HG02970 (cell line): ENCODE results near the gene ZNF319.
A peak's percentile ranks its signal among the peaks of the same experiment; 100 is the strongest.

Experiments used
- ATAC-seq: cut with Tn5 transposase; IDR thresholded peaks from one replicate; pipeline ENCODE4 v1.9.1; 2021; ENCODE audit warnings: mild to moderate bottlenecking, moderate library complexity, moderate number of reproducible peaks; ENCODE audit not compliant: unreplicated experiment, low FRiP score

The ZNF319 gene

DNA sequence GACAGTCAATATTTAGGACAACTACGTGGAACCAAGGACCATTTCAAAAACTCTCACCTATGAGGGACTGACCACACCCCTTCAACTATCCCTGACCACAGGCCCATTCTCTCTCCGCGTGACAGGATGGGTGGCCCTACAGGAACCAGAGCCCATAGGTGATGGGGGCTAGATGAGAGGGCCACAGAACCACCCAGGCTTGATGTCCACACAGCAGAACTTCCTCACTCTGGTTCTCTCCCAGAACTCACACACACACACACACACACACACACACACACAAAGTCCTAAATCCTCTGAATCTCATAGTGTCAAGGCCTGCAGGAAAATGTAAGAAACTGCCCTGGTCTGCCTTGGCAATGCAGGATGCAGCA, 1.5 kb downstream of the ZNF319 start:
- no peak for ATAC-seq

DNA sequence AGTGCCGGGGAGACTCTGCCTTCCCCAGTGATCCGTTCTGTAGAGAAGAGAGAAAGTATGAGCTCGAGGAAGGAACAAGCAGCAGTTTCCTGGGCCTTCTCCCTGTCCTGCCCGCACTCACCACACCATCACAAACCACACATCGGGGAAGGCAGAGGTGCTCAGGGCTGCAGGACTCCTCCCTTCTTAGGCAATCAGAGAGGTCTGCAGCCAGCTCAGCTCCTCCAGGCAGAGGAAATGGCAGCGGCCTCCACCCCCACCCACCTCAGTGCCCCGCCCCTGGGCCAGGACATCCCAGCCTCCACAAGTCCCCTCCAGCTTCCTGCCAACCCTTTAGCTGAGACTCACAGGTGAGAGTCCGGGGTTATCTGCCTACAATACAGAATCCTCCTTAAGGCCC, 2.0 kb downstream of the ZNF319 start:
- no peak for ATAC-seq

DNA sequence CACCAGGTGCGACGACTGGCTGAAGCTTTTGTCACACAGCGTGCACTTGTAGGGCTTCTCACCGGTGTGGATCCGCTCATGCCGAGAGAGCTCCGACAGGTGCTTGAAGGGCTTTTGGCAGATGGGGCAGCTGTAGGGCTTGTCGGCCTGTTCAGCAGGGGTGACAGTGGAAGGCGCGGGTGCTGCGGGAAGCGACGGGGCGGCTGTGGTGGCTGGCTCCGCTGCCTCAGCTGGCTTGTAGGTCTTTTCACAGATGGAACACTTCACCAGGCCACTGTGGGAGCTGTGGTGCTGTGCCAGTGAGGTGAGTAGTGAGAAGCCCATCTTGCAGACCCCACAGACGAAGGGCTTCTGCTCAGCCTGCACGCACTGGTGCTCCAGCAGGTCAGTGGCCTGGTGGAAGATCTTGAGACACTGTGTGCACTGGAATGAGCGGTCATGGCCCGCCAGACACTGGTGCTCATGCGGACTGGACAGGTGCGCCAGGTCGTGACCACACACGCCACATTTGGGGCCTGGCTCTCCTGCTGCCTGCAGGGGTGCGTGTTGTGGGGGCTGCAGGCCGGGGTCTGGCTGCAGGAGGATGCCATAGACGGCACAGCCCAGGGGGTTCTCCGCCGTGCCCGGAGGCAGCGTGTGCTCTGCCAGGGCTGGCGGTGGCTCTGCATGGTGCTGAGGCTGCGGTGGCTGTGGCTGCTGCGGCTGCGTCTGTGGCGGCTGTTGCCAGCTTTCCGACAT, 2.8 kb downstream of the ZNF319 start:
- no peak for ATAC-seq

DNA sequence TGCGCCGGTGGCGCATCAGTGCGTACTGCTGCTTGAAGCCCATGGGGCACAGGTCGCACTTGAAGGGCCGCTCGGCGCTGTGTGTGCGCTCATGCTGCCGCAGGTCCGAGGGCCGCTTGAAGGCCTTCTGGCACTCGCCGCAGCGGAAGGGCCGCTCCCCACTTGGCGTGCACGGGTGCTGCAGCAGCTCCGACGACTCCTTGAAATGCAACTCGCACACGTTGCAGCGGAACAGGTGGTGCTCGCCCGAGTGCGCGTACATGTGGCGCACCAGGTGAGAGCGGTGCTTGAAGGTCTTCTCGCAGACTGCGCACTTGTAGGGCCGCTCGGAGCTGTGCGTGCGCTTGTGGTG, 3.3 kb downstream of the ZNF319 start:
- ATAC-seq, result no peak

- no peak for ATAC-seq
Observed at GRCh38 chr16:57996406-57997175, 3.9 kb downstream of the ZNF319 start.

GRCh38 chr16:57995721-57996405, 4.6 kb downstream of the ZNF319 start:
- no peak for ATAC-seq

DNA sequence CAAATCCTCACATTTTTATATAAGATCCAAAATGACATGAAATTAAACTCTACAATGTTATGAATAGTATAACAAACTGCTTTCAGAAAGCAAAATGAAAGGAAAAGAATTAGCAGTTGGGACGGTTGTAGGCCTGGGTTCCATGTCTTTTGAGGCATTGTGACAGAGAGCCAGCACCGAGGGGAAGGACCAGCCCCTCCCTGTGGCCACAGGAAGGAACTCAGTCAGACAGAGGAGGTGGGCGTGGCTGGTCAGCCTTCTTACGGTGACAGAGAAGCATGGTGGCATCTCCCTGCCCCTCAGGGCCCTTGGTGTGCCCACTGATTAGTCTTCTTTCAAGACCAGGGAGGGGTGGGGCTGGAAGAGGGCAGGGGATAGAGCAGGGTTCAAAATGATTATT, 5.7 kb downstream of the ZNF319 start:
- no peak for ATAC-seq

GRCh38 chr16:57994361-57994760, 6.1 kb downstream of the ZNF319 start:
- no peak for ATAC-seq

- ATAC-seq, result no peak
Observed at GRCh38 chr16:57993897-57994296, 6.6 kb downstream of the ZNF319 start.

- no peak for ATAC-seq
Observed at GRCh38 chr16:57993438-57993837, 7.0 kb downstream of the ZNF319 start.

DNA sequence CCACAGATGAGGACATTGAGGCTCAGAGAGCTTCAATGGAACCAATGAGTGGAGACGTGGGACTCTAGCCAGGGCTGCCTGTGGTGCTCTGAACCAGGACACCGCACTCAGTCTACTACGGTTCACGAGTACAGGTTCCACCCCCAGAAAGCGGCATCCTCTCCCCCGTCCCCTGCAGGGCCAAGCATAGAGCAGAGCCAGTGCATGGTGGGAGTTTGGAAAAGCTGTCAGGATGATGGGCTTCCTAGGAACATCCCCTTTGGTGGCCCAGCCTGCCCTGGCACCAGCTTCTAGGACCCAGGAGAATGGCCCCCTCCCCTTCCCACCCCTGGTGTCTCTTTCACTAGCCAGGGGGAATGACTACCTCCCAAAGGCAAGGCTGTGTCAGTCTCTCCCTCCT, 8.4 kb downstream of the ZNF319 start:
- no peak for ATAC-seq

- no peak for ATAC-seq
Observed at GRCh38 chr16:57991551-57992059, 8.9 kb downstream of the ZNF319 start.

- ATAC-seq, result no peak
Observed at GRCh38 chr16:57988929-57989328, 11.5 kb downstream of the ZNF319 start.

- no peak for ATAC-seq
Observed at GRCh38 chr16:57987441-57988177, 12.9 kb downstream of the ZNF319 start.

- no peak for ATAC-seq
Observed at GRCh38 chr16:57986196-57986595, 14.3 kb downstream of the ZNF319 start.

- ATAC-seq, result peak; percentile 15
Observed at GRCh38 chr16:57985204-57986181, 15.0 kb downstream of the ZNF319 start.

DNA sequence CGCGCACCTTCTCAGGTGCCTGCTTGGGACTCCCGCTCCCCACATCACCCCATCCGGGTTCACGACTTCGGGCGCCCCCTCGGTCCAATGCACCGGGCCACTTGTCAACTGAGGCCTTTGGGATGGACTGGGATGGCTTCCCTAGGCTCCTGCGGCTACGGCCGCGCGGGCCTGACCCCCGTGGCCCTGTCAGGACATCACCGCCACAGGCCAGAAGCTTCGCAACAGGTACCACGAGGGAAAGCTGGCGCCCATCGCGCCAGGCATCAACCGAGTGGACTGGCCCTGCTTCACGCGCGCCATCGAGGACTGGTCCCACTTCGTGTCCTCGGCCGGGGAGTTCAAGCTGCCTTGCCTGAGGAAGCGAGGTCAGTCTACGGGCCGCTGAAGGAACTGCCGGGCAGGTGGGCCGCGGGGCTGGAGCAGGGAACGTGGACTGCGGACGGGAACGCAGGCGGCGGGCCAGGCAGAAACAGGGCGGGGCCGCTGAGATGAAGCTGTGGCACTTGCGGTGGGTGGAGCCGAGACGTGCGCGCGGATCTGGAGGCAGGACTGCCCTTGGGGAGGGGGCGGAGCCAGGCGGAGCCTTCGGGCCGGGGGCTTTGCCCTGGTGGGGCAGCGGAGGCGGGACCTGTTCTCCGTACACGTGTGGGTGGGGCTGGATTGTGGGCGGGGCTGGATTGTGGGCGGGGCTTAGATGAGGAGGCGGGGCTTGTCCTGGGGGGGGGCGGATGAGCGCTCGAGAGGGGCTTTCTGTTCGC, 15.8 kb downstream of the ZNF319 start:
- peak; percentile 80 for ATAC-seq

- no peak for ATAC-seq
Observed at GRCh38 chr16:57982385-57982784, 18.1 kb downstream of the ZNF319 start.

DNA sequence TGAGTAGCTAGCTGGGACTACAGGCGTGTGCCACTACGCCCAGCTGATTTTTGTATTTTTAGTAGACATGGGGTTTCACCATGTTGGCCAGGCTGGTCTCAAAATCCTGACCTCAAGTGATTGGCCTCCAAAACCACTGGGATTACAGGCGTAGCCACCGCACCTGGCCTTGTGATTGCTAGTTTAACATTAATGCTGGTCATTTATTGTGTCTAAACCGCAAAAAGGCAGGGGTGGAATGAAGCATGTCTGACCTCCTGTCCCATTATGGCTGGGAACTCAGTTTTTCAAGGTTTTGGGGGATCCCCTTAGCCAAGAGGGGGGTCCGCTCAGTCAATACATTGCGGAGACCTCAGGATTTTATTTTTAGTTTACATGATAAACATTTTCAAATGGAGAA, 18.8 kb downstream of the ZNF319 start:
- ATAC-seq, result no peak
